OCI-LY1 (cell line): ENCODE results near the gene DCX.

Source experiments
- H2AFZ ChIP-seq: fragments of 200-600 bp; sonication (generic), shearing (Covaris generic); 2 replicates; pipeline ENCODE4 v1.6.0; 2014; ENCODE audit warnings: antibody characterized with exemption, mild to moderate bottlenecking, low read length
- H3F3A ChIP-seq: fragments of 200-600 bp; sonication (generic), shearing (Covaris generic); 2 replicates; pipeline ENCODE4 v1.6.0; 2014; ENCODE audit warnings: mild to moderate bottlenecking, antibody characterized with exemption, low read length, moderate library complexity; ENCODE audit not compliant: insufficient read depth
- H3K27ac ChIP-seq: fragments of 200-600 bp; sonication (generic); 2 replicates; pipeline ENCODE4 v1.5.1; 2014; ENCODE audit warnings: low read length, mixed run types, mild to moderate bottlenecking, low read depth; ENCODE audit not compliant: poor library complexity, severe bottlenecking
- H3K27me3 ChIP-seq: fragments of 200-600 bp; sonication (generic); 2 replicates; pipeline ENCODE4 v1.6.0; 2014; ENCODE audit warnings: antibody characterized with exemption, mild to moderate bottlenecking, low read length, moderate library complexity; ENCODE audit not compliant: insufficient read depth
- H3K36me3 ChIP-seq: fragments of 200-600 bp; sonication (generic); 2 replicates; pipeline ENCODE4 v1.6.1; 2014; ENCODE audit warnings: mild to moderate bottlenecking, antibody characterized with exemption, low read length, moderate library complexity, mixed read lengths; ENCODE audit not compliant: insufficient read depth
- H3K4me1 ChIP-seq: fragments of 200-600 bp; sonication (generic); 2 replicates; pipeline ENCODE4 v1.5.1; 2014; ENCODE audit warnings: mild to moderate bottlenecking, low read length, moderate library complexity; ENCODE audit not compliant: insufficient read depth, severe bottlenecking
- H3K4me2 ChIP-seq: fragments of 200-600 bp; sonication (generic), shearing (Covaris generic); 2 replicates; pipeline ENCODE4 v1.6.1; 2014; ENCODE audit warnings: low read length
- H3K4me3 ChIP-seq: fragments of 200-600 bp; sonication (generic); 2 replicates; pipeline ENCODE4 v1.5.1; 2014; ENCODE audit warnings: low read length, low read depth, mild to moderate bottlenecking, mixed read lengths; ENCODE audit not compliant: poor library complexity, severe bottlenecking
- H3K79me2 ChIP-seq: fragments of 200-600 bp; shearing (Covaris generic); 2 replicates; pipeline ENCODE4 v1.6.1; 2016; ENCODE audit warnings: mixed run types, low read length, mixed read lengths; ENCODE audit not compliant: insufficient read depth
- H3K9ac ChIP-seq: fragments of 200-600 bp; sonication (generic), shearing (Covaris generic); 2 replicates; pipeline ENCODE4 v1.6.1; 2014; ENCODE audit warnings: mild to moderate bottlenecking, low read length, mixed read lengths
- H3K9me2 ChIP-seq: fragments of 200-600 bp; sonication (generic), shearing (Covaris generic); 2 replicates; pipeline ENCODE4 v1.6.1; 2014; ENCODE audit warnings: low read depth, mild to moderate bottlenecking, low read length, mixed read lengths
- H3K9me3 ChIP-seq: fragments of 200-600 bp; shearing (Covaris generic); 2 replicates; pipeline ENCODE4 v1.6.1; 2014; ENCODE audit warnings: low read length, mixed read lengths
- H4K20me1 ChIP-seq: fragments of 200-600 bp; sonication (generic), shearing (Covaris generic); 2 replicates; pipeline ENCODE4 v1.6.0; 2016; ENCODE audit warnings: mild to moderate bottlenecking, low read length; ENCODE audit not compliant: insufficient read depth
- EZH2 ChIP-seq: fragments of 200-600 bp; sonication (generic), shearing (Covaris generic); IDR thresholded peaks from 2 replicates; pipeline ENCODE4 v1.8.0; 2017; ENCODE audit warnings: borderline replicate concordance, mixed run types, mild to moderate bottlenecking, antibody characterized with exemption, low read length, moderate library complexity, mixed read lengths
- TF ChIP-seq, protein P1 (sequence below): fragments of 200-600 bp; sonication (generic), shearing (Covaris generic); IDR thresholded peaks from 2 replicates; pipeline ENCODE4 v1.5.1; 2017; ENCODE audit warnings: mild to moderate bottlenecking, antibody characterized with exemption, low read length, moderate library complexity, mixed read lengths

DCX gene

DNA sequence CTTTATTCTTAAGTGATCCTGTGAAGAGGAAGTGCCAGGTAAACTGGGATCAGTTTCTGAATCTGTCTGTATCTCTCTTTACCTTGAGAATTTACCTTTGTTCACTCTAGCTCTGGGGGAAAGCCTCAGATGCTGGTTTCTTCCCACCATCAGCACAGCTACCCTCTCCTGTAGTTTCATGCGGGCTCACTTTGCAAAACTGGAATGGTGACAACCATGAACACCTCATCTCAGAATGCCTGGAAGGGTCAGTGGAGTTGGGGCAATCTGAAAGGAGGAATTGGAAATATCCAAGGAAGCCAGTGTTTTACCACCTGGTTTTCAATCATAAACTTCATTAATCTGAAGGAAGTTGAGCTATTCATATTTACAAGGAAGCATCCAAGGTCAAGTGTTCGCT is 30.8 kb upstream of the DCX start:
- H3K36me3 ChIP-seq: no peaks in the 10 kb centered on the region
- no peak for TF ChIP-seq EZH2
- TF ChIP-seq, protein P1, sequence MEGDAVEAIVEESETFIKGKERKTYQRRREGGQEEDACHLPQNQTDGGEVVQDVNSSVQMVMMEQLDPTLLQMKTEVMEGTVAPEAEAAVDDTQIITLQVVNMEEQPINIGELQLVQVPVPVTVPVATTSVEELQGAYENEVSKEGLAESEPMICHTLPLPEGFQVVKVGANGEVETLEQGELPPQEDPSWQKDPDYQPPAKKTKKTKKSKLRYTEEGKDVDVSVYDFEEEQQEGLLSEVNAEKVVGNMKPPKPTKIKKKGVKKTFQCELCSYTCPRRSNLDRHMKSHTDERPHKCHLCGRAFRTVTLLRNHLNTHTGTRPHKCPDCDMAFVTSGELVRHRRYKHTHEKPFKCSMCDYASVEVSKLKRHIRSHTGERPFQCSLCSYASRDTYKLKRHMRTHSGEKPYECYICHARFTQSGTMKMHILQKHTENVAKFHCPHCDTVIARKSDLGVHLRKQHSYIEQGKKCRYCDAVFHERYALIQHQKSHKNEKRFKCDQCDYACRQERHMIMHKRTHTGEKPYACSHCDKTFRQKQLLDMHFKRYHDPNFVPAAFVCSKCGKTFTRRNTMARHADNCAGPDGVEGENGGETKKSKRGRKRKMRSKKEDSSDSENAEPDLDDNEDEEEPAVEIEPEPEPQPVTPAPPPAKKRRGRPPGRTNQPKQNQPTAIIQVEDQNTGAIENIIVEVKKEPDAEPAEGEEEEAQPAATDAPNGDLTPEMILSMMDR: no peak
- H2AFZ ChIP-seq: no peak overlapping the region
- no peaks in the 10 kb centered on the region for H3K79me2 ChIP-seq
- no peaks in the 10 kb centered on the region for H3K9me3 ChIP-seq
- no peak overlapping the region for H3K27ac ChIP-seq
- no peaks in the 10 kb centered on the region for H3K9me2 ChIP-seq
- no peaks in the 10 kb centered on the region for H3F3A ChIP-seq
- H4K20me1 ChIP-seq: no peaks in the 10 kb centered on the region
- H3K4me2 ChIP-seq: no peak overlapping the region
- H3K9ac ChIP-seq: no peak overlapping the region
- H3K4me3 ChIP-seq: no peak overlapping the region
- peaks cover 4% of the 10 kb centered on the region for H3K4me1 ChIP-seq
- H3K27me3 ChIP-seq: no peaks in the 10 kb centered on the region

DNA sequence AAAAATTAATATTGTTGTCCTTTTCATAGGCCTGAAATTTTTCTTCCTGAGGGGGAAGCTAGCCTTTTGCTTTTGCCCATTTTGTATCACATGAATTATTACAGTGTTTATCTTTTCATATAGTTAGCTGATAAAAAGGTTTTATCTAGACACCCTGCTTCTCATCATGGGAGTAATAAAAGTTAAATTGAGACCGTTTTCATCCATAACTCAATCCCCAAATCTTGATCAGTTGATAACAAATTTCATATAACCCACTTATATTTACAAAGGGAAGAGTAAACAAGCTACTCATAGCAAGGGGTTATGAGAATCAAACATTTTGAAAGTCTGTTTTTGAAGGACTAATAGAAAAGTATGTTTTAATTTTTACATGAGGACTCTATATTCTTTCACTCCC is 23.5 kb upstream of the DCX start:
- H4K20me1 ChIP-seq: no peaks in the 10 kb centered on the region
- H3K4me3 ChIP-seq: no peak overlapping the region
- H3K27ac ChIP-seq: no peak overlapping the region
- no peak overlapping the region for H3K9ac ChIP-seq
- H2AFZ ChIP-seq: no peak overlapping the region
- no peaks in the 10 kb centered on the region for H3K79me2 ChIP-seq
- no peaks in the 10 kb centered on the region for H3K9me3 ChIP-seq
- H3K4me1 ChIP-seq: no peaks in the 10 kb centered on the region
- no peaks in the 10 kb centered on the region for H3F3A ChIP-seq
- no peaks in the 10 kb centered on the region for H3K27me3 ChIP-seq
- no peak overlapping the region for H3K4me2 ChIP-seq
- TF ChIP-seq, protein P1: no peak
- no peak for TF ChIP-seq EZH2
- H3K9me2 ChIP-seq: no peaks in the 10 kb centered on the region
- H3K36me3 ChIP-seq: no peaks in the 10 kb centered on the region

DNA sequence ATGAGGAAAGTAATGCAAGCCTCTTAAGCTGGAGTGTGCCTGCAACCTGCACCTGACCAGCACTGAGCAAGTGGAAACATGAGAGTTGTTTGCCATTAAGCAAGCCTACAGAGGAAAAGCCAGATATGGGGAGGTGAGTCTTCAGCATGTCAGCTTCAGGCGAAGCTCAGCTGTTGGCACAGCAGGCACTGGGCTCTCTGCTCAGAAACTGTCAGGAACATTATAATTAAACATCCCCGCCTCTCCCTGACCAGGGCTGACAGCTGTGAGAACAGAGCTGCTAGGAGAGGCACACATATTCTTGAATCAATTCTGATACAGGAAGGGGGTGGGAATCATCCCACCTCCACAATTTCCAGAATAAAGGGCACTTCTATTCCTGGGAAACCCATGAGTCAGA is 19.0 kb upstream of the DCX start:
- Histone ChIP-seq H3K9me2 (no peaks in the 10 kb centered on the region), H3K79me2 (no peaks in the 10 kb centered on the region), H4K20me1 (no peaks in the 10 kb centered on the region), H2AFZ (no peak overlapping the region), H3K27ac (no peak overlapping the region), H3K27me3 (no peaks in the 10 kb centered on the region), H3F3A (no peaks in the 10 kb centered on the region), H3K36me3 (no peaks in the 10 kb centered on the region), H3K4me2 (no peak overlapping the region), H3K4me1 (no peaks in the 10 kb centered on the region), H3K9me3 (no peaks in the 10 kb centered on the region), H3K9ac (no peak overlapping the region), H3K4me3 (no peak overlapping the region)
- TF ChIP-seq, protein P1: no peak
- no peak for TF ChIP-seq EZH2
